GM19351 (cell line): Measurements from ENCODE around the gene PFKFB2.
A peak's percentile ranks its signal among the peaks of the same experiment; 100 is the strongest.

Experiments used
- ATAC-seq: cut with Tn5 transposase; IDR thresholded peaks from one replicate; pipeline ENCODE4 v1.9.1; 2021; ENCODE audit warnings: mild to moderate bottlenecking, moderate library complexity; ENCODE audit not compliant: unreplicated experiment

Gene PFKFB2

DNA sequence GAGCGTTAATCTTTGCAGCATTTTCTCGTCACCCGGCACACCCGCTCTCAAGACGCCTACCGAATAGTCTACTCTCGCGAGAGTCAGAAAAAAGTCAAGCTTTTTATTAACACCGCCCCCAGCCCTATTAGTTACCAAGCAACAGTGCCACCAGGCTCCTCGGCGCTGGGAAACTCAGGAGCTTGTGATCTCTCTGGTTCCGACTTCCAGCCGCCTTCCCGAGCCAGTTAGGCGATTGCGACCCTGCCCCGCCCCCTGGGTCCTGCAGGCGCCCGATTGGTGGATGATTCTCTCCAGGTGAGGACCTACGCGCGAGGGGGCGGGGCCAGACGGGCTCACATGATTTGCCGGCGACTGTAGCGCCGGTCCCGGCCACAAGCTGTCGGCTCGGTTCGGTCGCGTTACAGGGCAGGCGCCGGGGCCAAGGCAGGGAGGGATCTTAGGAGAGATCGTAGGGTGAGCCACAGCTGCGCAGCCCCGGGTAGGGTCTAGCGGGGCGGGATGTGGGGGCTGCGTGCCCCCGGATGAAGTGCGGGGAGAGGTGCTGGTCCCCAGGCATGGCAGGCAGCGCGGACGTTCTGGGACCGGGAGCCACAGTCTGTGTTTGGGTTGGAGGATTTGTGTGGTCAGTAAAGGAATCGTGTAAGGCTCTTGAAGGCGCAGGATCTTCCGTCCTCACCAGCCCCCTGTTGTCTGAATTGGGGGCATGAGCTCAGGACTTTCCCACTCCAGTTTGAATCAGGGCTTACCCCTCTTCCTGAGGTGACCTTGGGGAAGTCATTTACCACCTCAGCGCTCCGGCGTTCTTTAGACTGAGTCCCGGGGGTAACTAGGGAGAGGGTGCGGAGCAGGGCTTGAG, at the start of gene PFKFB2:
PFKFB2 (plus strand) TSS at position 365 of the 859 bp plus-strand sequence. CDS start 1,443 bp downstream, outside the sequence.
- peak; percentile 81 for ATAC-seq

GRCh38 chr1:207004931-207005830, 47.9 kb upstream of the PFKFB2 start:
- no peak for ATAC-seq

- no peak for ATAC-seq
Measured at GRCh38 chr1:207006083-207006482, 47.0 kb upstream of the PFKFB2 start.

DNA sequence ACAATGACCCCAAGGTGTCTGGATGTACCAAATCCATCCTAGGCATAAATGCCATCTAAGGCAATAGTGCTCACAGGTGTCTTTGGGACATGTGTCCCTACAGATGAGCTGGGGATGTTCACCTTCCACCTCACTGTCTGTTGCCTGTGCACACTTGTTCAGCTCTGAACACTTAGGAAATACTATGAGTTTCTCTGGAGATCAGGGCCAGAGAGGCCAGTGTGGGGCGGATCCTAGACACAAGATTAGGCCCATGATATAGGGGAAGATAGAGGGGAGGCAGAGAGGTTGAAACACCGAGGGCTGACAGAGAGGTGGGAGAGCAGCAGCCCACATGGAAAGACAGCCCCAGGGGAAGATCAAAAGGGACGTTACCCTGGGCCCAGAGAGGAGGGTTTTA, 46.2 kb upstream of the PFKFB2 start:
- ATAC-seq, result no peak

GRCh38 chr1:207007352-207008033, 45.6 kb upstream of the PFKFB2 start:
- ATAC-seq, result no peak

DNA sequence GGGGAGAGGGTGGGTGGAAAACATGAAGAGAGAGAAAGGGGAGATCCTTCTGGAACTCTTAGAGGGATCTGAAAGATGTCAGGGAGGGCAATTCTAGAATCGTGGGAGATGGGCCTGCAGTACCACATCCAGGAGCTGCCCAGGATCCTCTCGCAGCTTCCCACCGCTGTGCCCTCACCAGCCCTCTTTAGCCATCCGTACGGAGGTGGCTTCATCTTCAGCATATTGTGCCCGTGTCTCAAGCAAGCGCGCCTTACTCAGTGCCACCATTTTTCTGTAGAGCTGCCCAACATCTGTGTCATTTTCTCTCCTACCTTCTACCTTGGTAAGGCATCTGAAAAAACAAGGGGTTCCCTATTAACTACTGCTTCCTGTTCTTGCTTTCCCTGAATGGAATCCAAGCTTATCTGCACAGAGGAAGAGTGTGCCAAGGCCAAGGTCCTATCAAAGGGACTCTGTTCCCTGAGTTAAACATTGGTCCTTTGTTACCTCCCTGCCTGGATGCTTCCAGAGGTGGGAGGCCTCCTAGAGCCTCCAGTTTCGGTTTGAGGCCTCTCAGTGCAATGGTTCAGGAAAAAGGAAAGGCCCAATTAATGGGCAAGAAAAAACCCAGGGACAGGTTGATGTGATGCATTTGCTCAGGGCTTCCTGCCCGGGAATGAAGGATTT, 43.8 kb upstream of the PFKFB2 start:
- no peak for ATAC-seq

DNA sequence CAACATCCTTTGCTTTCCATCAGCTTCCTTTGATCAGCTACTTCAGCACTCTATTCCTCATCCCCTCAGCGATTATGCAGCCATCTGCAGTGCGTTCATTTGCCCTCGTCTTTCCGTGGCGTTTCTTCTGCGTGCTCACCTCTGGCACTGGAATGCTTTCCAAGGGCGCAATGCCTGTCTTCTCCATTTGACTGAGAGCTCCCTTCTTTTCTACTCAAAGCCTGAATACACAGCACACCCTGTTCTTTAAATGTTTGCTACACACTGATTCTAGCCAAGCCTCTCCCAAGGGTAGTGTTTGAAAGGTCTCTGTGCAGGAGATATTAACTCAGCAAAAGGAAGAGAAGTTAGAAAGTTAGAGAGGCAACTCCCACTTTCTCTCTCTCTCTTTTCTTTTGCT, 43.1 kb upstream of the PFKFB2 start:
- ATAC-seq, result no peak

DNA sequence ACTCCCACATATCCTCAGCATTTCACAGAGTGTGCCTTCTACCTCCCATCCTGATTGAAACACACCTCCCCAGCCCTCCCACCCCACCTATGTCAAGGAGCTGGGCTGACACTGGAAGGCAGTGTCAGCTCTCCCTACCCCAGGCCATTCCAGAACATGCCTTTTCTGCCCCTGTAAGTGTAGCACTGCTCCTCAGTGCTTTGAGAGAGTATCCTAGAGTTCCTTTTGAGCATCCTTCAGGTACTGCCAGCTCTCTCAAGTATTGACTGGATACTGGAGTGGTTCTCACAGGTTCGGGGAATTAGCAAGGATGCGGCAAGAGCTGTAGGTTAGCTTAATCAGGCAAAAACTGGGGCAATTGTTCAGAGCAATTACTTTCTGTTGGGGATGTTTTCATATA, 42.3 kb upstream of the PFKFB2 start:
- ATAC-seq, result no peak

DNA sequence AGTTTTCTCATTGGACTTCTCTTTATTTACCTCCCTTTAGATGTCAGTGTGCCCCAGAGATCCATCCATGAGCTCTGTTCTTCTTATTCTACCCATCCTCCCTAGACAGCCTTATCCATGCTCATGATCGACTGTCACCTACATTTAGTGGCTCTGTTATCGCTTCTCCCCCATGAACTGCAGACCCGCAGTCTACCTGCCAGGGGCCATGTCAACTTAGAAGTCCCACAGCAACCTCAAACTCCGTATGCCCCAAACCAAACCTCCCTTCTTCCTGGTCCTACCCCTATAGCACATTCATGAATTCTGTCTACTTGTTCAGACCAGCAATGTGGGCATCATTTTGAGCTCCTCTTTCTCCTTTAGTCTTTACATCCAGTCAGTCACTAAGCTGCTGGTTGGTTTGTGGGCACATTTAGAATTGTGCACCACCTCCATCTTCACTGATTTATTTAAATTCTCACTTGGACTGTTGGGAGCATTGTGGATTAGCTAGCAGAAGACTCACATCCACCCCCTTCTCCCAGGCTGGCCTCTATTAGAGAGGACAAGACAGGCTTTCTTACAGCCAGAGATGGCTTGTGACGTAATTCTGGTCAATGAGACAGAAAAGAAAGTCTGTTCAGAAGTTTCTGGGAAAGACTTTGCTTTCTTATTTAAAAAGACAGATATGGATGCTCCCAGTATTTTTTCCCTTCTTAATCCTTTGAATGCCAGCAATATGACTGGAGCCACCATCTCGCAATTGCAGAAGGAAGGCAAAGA, 39.6 kb upstream of the PFKFB2 start:
- no peak for ATAC-seq

- no peak for ATAC-seq
Measured at GRCh38 chr1:207014728-207015127, 38.3 kb upstream of the PFKFB2 start.

GRCh38 chr1:207015791-207016190, 37.3 kb upstream of the PFKFB2 start:
- no peak for ATAC-seq

GRCh38 chr1:207017615-207018559, 35.2 kb upstream of the PFKFB2 start:
- no peak for ATAC-seq

DNA sequence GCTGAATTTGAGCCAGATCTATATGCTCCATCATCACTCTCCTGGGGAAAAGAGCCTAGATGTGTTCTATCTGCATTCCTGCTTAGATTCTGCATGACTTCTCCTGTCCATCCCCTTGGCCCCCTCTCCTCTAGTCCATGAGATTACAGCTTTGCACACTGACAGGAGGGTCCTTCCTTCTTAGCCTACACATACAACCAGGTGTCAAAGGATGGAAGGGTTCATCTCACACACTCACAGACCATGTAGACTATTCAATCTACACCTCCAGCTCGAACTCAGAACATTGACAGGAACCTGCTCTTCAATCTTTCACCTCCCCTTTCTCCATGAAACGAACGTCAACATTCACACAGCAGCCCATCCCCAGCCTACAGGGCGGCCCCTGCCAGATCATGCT, 34.4 kb upstream of the PFKFB2 start:
- no peak for ATAC-seq

DNA sequence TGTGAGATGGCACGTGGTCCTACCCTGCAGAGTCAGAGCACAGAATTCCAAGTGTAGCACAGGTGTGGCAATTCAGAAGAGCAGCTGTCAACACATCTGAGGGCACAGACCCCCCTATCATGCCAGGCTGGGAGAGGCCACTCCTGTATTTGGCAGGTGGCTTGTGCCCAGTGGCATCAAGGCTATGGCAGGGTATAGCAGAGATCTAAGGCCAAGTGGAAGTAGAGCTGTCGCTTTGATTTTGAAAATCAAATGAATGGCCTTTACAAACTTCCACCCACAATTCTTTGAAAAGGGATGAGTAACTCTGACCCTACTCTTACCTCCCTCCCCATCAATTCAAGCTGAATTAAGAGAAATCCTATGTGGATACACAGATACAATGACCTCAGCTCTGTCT, 33.9 kb upstream of the PFKFB2 start:
- no peak for ATAC-seq

DNA sequence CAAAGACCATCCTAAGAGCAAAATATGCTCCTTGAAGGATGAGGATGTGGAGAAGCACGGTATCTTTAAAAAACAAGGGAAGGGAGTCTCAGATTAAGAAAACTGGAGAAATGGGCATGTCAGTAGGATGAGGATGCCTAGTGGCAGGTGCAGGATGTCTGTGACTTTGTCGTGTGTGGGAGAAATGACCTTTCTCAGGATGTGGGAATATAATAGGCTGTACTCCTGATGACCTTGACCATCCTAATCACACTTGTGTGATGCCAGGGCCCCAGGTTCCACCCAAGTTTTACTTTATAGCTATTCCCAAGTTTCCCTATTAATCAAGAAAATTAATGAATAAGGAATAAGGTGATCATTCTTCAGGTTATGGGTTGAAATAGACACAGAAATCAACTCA, 33.4 kb upstream of the PFKFB2 start:
- no peak for ATAC-seq

DNA sequence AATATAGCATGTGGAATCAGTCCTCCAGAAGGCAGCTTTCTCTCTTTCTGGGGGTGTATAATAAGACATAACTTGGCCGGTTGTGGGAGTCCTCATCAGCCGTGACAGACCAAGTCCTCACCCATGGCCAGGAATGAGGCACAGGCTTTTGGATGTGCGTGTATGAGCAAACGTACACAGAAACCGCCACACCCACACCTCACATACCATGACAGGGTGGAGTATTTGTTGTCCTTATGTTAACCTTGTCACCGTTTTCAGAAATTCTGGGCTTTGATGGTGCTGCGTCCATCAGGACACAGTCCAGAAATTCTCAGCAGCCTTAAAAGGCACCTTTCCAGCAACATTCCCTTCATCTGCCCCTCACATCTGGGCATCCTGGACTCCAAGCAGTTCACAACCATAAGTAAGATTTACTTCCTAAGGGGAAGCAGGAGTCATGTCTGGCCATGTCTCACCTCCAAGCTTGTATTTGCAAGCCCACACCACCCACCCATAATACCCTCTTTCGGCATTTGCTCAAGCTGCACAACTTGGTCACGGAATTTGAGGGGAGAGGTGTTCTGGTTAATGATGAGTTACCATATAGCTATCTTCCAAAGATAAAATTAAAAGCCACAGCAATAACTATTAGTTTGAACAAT, 32.9 kb upstream of the PFKFB2 start:
- no peak for ATAC-seq

GRCh38 chr1:207020709-207021107, 32.4 kb upstream of the PFKFB2 start:
- ATAC-seq, result no peak

GRCh38 chr1:207021139-207021861, 31.8 kb upstream of the PFKFB2 start:
- ATAC-seq, result no peak
